Endothelial cell of umbilical vein (primary cell): ENCODE results near the gene EPN2. TPM values are rescaled to one million over a fixed set of nuclear protein-coding genes. Genes with fewer than 3 reads are reported as not detected.
"Not testable (repeated sequence)": the region's sequence is repeated elsewhere in the genome, so short reads cannot be mapped to it uniquely, and the experiment has no call there.

Experiments used
- BruUV-seq: library from RNA; stranded (reverse); fragments of 400-500 nt; replicated peaks from 2 replicates; lab custom pipeline; 2021; lab: Mats Ljungman, UMichigan
- CTCF ChIA-PET: fragments of 300-600, 350-600 bp; sonication (Branson Sonifier 250); formaldehyde crosslinking; loops from one replicate; lab custom pipeline; 2021; ENCODE audit warnings: antibody characterized with exemption, inconsistent platforms; lab: Charles Lee
- POLR2A ChIA-PET: fragments of 300-600, 350-600 bp; sonication (Branson Sonifier 250); formaldehyde crosslinking; loops from one replicate; lab custom pipeline; 2021; ENCODE audit warnings: antibody characterized with exemption, inconsistent platforms; lab: Charles Lee
- DNase-seq: peaks from one replicate; pipeline ENCODE4 v3.0.0-alpha.2; 2011; ENCODE audit warnings: low read depth, low spot score
- FAIRE-seq: peaks from 2 replicates; lab custom pipeline; 2011; peaks lifted over from hg19 to GRCh38; lab: Jason Lieb, UNC
- H2AFZ ChIP-seq: 2 replicates; pipeline ENCODE4 v1.6.0; 2012; ENCODE audit warnings: low read depth, low read length, control low read depth, inconsistent platforms
- H3K27ac ChIP-seq: 2 replicates; pipeline ENCODE4 v1.5.1; 2011; ENCODE audit warnings: low read depth, mild to moderate bottlenecking, control low read depth, low read length, moderate library complexity; ENCODE audit not compliant: insufficient read depth
- H3K27me3 ChIP-seq, 2 experiments: 2 replicates each; pipeline versions ENCODE4 v1.6.0 to v1.6.1; 2011; ENCODE audit warnings: low read length in 2 of 2, mixed read lengths in 1 of 2; ENCODE audit not compliant: control insufficient read depth in 2 of 2, insufficient read depth in 2 of 2
- H3K36me3 ChIP-seq, 2 experiments: 2 replicates in 1 of 2; 3 replicates in 1 of 2; pipeline ENCODE4 v1.5.1; 2011; ENCODE audit warnings: low read length in 2 of 2, mild to moderate bottlenecking in 1 of 2, moderate library complexity in 1 of 2; ENCODE audit not compliant: control insufficient read depth in 2 of 2, insufficient read depth in 2 of 2; ENCODE audit errors: extremely low read depth in 1 of 2
- H3K4me1 ChIP-seq: 3 replicates; pipeline ENCODE4 v1.5.1; 2011; ENCODE audit warnings: mild to moderate bottlenecking, low read length; ENCODE audit not compliant: control insufficient read depth, insufficient read depth; ENCODE audit errors: extremely low read depth
- H3K4me2 ChIP-seq: 2 replicates; pipeline ENCODE4 v1.6.1; 2011; ENCODE audit warnings: low read length, control low read depth, mixed read lengths; ENCODE audit not compliant: insufficient read depth
- H3K4me3 ChIP-seq, 3 experiments: fragments of 200-600 bp in 1 of 3; sonication (generic), shearing (Covaris generic) in 1 of 3; replicated peaks in 1 of 3; 2 replicates each; pipeline ENCODE4 v1.5.1; 2011 to 2016; ENCODE audit warnings: control low read depth in 3 of 3, low read length in 3 of 3, mild to moderate bottlenecking in 2 of 3, inconsistent platforms in 1 of 3, low read depth in 1 of 3, moderate library complexity in 1 of 3; ENCODE audit not compliant: insufficient read depth in 1 of 3
- H3K79me2 ChIP-seq: 2 replicates; pipeline ENCODE4 v1.6.0; 2012; ENCODE audit warnings: low read length, inconsistent platforms; ENCODE audit not compliant: control insufficient read depth, insufficient read depth
- H3K9ac ChIP-seq: replicated peaks from 2 replicates; pipeline ENCODE3; 2011; ENCODE audit warnings: low read length, control low read depth; ENCODE audit not compliant: insufficient read depth; ENCODE audit errors: extremely low read depth
- H3K9me1 ChIP-seq: replicated peaks from 3 replicates; pipeline ENCODE4 v1.6.0; 2011; ENCODE audit warnings: mild to moderate bottlenecking, low read length; ENCODE audit not compliant: control insufficient read depth, insufficient read depth; ENCODE audit errors: extremely low read depth
- H3K9me3 ChIP-seq: replicated peaks from 2 replicates; pipeline ENCODE4 v1.5.1; 2012; ENCODE audit warnings: low read length, inconsistent platforms; ENCODE audit not compliant: control insufficient read depth, insufficient read depth
- H4K20me1 ChIP-seq: replicated peaks from 2 replicates; pipeline ENCODE3; 2011; ENCODE audit warnings: mild to moderate bottlenecking, low read length; ENCODE audit not compliant: control insufficient read depth, insufficient read depth; ENCODE audit errors: extremely low read depth
- dilution Hi-C: fragments of 300-500 bp; cut with MboI; formaldehyde crosslinking; loops from one replicate; pipeline ENCODE4 v1.15.0; 2019; ENCODE audit warnings: low sequenced_read_pairs; ENCODE audit not compliant: extremely low pct_ligation_motif_present
- intact Hi-C: fragments of 100-400 bp; cut with micrococcal nuclease; formaldehyde crosslinking; loops from one replicate; pipeline ENCODE4 v1.10.0; 2022
- polyA plus RNA-seq, 4 experiments: library from polyadenylated mRNA; depleted of rRNA in 3 of 4; stranded (reverse) in 3 of 4; unstranded in 1 of 4; fragments of >200 nt; gene quantifications; 2 replicates each; pipeline versions ENCODE4 v1.2.1 to v1.2.3, GENCODE V29; 2011 to 2012; ENCODE audit warnings: missing spikeins in 1 of 4
- total RNA-seq: library from RNA; stranded (reverse); gene quantifications from 2 replicates; pipeline ENCODE4 v1.2.3, GENCODE V29; 2021

EPN2 gene
- total and polyA plus RNA-seq, 2 donors (not counting 3 experiments of a cell fraction or from before 2014, with no cell fraction given): 40.3 to 70.5 TPM

- H3K4me3 ChIP-seq, H4K20me1 ChIP-seq, POLR2A ChIA-PET, H3K36me3 ChIP-seq, H3K9me1 ChIP-seq, H3K27ac ChIP-seq, H3K4me1 ChIP-seq, BruUV-seq, intact Hi-C loops, H3K79me2 ChIP-seq, FAIRE-seq, H3K27me3 ChIP-seq, H2AFZ ChIP-seq, H3K9me3 ChIP-seq, CTCF ChIA-PET, DNase-seq, H3K9ac ChIP-seq, dilution Hi-C loops, H3K4me2 ChIP-seq: not testable (repeated sequence)
Observed at GRCh38 chr17:19220195-19220594, 17.0 kb upstream of the EPN2 start.

- dilution Hi-C loops, POLR2A ChIA-PET, H3K27ac ChIP-seq, DNase-seq, BruUV-seq, FAIRE-seq, H3K9ac ChIP-seq, intact Hi-C loops, H3K4me1 ChIP-seq, H3K79me2 ChIP-seq, H3K4me2 ChIP-seq, H3K9me3 ChIP-seq, H3K27me3 ChIP-seq, H2AFZ ChIP-seq, H4K20me1 ChIP-seq, H3K36me3 ChIP-seq, H3K9me1 ChIP-seq, CTCF ChIA-PET, H3K4me3 ChIP-seq: not testable (repeated sequence)
Observed at GRCh38 chr17:19226610-19227588, 10.3 kb upstream of the EPN2 start.

- H3K27me3 ChIP-seq, POLR2A ChIA-PET, H3K36me3 ChIP-seq, H3K27ac ChIP-seq, H2AFZ ChIP-seq, H4K20me1 ChIP-seq, dilution Hi-C loops, H3K4me3 ChIP-seq, intact Hi-C loops, H3K9ac ChIP-seq, H3K9me3 ChIP-seq, DNase-seq, H3K4me1 ChIP-seq, H3K9me1 ChIP-seq, H3K4me2 ChIP-seq, BruUV-seq, CTCF ChIA-PET: not testable (repeated sequence)
- peak; percentile 86 for FAIRE-seq
- H3K79me2 ChIP-seq: peaks cover 19% of the 10 kb centered on the region
Observed at GRCh38 chr17:19234676-19235075, 2.5 kb upstream of the EPN2 start.

DNA sequence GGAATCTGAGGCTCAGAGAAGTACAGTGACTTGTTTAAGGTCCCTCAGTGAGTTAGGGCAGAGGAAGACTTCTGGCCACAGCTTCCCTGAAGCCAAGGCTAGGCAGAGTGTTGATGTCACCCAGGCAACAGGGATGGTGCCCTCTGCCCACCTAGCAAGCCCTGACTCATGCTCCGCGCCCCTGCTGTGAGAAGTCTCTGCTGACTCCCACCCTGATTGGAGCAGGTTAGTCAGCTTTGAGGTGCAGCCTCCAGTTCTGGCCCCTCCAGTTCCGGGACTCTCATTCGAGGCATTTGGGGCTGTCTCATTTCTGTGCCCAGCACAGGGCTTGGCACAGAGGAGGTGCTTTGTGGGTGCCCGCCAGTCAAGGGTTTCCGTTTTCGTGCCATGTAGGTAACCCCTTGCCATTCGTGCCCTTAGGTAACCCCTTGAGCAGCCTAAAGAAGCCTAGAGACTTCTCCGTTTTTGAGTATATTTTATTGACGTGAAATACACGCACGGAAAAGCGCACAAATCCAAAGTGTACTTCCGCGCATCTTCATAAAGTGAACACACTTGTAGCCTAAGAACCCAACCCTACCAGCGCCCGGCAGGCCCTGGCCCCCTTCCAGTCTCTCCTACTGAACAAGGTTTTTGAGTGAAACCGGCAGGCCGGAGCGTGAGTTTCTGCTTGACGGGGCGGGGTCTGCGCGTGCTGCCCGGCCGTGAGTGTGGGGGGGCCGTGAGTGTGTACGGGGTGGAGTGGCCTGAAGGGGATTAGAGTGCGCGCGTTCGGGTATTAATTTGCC is 621 bp upstream of the EPN2 start:
- H3K4me3 ChIP-seq, dilution Hi-C loops, H3K4me1 ChIP-seq, H3K9me3 ChIP-seq, H4K20me1 ChIP-seq, DNase-seq, BruUV-seq, H3K4me2 ChIP-seq, H3K36me3 ChIP-seq, H2AFZ ChIP-seq, H3K9ac ChIP-seq, intact Hi-C loops, CTCF ChIA-PET, H3K9me1 ChIP-seq, H3K27ac ChIP-seq, H3K27me3 ChIP-seq, POLR2A ChIA-PET: not testable (repeated sequence)
- H3K79me2 ChIP-seq: peaks cover 31% of the 10 kb centered on the region
- peak; percentile 89 for FAIRE-seq
